Spleen (tissue), 7 donors: ENCODE measurements around the gene MRPL38.

ENCODE experiments used
- POLR2AphosphoS5 ChIP-seq, 3 donors: sonication (generic); formaldehyde crosslinking; IDR thresholded peaks; one replicate each; pipeline ENCODE4 v1.5.1; 2017; ENCODE audit warnings: antibody characterized with exemption in 3 of 3
- TF ChIP-seq, protein P1 (sequence below), 11 experiments: fragments of 200-600 bp in 7 of 11; fragments of 450-650 bp in 4 of 11; sonication (generic) in 4 of 11; IDR thresholded peaks in 8 of 11; conservative IDR thresholded peaks in 3 of 11; 1 replicate in 7 of 11; 2 replicates in 4 of 11; pipeline versions ENCODE4 v1.4.0 to v1.8.0; 2016 to 2021; ENCODE audit warnings: antibody characterized with exemption in 11 of 11, inconsistent platforms in 4 of 11, mild to moderate bottlenecking in 1 of 11
- donor health status: DM: no; HTN: no; CAD: no; lungs with moderate emphysema.
- donor health status: DM: no; HTN: no; CAD: no.
- donor health status: DM: no; HTN: no; CAD: no.

DNA sequence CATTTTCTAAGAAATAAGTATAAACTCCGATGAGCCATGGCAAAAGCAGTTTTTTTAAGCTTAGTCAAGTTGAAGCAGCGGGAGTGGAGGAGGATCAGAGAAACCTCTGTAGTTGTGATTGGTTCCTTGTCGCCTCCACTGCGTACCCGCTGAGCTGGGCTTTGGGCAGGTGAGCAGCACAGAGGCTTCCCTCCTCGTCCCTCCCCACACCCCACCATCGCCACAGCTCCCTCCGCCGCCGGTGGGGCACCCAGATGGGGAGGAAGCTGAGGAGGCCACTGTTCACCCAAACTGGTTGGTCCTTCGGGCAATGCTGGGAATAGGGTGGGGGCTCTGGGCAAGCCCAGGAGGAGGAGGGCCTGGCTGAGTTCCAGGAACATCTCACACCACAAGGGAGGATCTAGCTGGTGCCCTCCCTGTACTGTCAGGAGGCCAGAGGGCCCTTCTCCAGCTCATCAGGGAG lies 5.2 kb upstream of the MRPL38 start:
- TF ChIP-seq, protein P1, sequence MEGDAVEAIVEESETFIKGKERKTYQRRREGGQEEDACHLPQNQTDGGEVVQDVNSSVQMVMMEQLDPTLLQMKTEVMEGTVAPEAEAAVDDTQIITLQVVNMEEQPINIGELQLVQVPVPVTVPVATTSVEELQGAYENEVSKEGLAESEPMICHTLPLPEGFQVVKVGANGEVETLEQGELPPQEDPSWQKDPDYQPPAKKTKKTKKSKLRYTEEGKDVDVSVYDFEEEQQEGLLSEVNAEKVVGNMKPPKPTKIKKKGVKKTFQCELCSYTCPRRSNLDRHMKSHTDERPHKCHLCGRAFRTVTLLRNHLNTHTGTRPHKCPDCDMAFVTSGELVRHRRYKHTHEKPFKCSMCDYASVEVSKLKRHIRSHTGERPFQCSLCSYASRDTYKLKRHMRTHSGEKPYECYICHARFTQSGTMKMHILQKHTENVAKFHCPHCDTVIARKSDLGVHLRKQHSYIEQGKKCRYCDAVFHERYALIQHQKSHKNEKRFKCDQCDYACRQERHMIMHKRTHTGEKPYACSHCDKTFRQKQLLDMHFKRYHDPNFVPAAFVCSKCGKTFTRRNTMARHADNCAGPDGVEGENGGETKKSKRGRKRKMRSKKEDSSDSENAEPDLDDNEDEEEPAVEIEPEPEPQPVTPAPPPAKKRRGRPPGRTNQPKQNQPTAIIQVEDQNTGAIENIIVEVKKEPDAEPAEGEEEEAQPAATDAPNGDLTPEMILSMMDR (IDR thresholded peaks at IDR 0.05 in 8 of 11, conservative IDR thresholded peaks at IDR 0.05 in 3 of 11), result no peak
- TF ChIP-seq POLR2AphosphoS5 (IDR thresholded peaks at IDR 0.05), result peak in 1 of 3 donors; percentile 48
